Jurkat, Clone E6-1 (cell line): ENCODE data around the gene LYAR. TPM values are rescaled to one million over a fixed set of nuclear protein-coding genes. Genes with fewer than 3 reads are reported as not detected.

Experiments used
- DNase-seq: peaks from one replicate; pipeline ENCODE4 v3.0.0-alpha.2; 2011; ENCODE audit warnings: low read depth, low spot score
- H3K4me3 ChIP-seq: 2 replicates; pipeline ENCODE4 v1.5.1; 2011; ENCODE audit warnings: mild to moderate bottlenecking, low read length, control low read depth, moderate library complexity
- polyA plus RNA-seq: library from polyadenylated mRNA; unstranded; fragments of >200 nt; gene quantifications from one replicate; pipeline ENCODE4 v1.2.1, GENCODE V29; 2012; ENCODE audit warnings: missing spikeins; ENCODE audit not compliant: insufficient read length, insufficient read depth

Gene LYAR, protein sequence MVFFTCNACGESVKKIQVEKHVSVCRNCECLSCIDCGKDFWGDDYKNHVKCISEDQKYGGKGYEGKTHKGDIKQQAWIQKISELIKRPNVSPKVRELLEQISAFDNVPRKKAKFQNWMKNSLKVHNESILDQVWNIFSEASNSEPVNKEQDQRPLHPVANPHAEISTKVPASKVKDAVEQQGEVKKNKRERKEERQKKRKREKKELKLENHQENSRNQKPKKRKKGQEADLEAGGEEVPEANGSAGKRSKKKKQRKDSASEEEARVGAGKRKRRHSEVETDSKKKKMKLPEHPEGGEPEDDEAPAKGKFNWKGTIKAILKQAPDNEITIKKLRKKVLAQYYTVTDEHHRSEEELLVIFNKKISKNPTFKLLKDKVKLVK
- polyA plus RNA-seq, result 95.9 TPM

DNA sequence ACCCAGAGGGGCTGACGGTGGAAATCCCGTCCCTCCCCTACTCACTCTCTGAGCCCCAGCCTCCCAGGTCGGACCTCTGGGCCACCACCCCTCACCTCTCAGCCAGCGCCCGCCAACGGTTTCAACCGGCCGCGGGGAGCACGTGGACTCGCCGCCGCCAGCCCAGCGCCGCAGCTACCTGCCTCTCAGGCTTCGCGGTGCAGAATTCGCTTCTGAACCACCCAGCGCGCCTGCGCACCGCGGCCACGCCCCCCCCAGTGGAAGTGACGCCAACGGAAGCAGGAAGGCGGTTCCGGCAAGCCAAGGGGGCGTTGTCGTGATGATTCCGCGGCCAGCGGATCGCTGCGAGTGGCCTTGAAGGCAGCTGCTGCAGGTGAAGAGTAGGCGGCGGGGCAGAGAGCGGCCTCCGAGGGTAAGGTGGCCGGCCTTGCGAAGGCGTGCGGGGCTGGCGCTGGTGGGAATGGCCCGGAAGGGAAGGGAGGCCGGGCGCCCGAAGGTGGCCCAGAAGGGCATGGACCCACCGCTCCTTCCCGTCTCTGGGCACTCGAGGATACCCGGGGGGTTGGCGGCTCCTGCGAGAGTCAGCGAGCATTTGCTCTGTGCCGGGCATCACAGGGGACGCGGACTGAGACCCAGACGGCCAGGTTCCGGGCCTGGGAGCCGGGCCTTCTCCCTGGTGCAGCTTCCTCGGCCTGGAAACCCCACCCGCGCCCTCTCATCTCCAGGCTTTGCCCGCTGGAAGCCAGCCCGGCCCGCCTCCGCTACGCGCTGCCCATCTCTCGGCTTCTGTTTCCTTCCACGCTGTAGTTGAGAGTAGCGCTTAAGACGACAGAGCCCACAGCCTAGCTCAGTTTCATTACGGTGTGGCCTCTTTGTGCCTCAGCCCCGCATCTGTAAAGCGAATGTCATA lies at the start of gene LYAR, which contains the start of gene ZBTB49:
LYAR (minus strand) TSS at position 214 of the 910 bp plus-strand sequence. CDS start 6,412 bp downstream, outside the sequence.
ZBTB49 (plus strand) TSS at position 311 of the 910 bp plus-strand sequence. CDS start 9,695 bp downstream, outside the sequence.
- peak within 1 kb of the TSS; percentile 98 for H3K4me3 ChIP-seq
- peak; percentile 78 for DNase-seq

DNA sequence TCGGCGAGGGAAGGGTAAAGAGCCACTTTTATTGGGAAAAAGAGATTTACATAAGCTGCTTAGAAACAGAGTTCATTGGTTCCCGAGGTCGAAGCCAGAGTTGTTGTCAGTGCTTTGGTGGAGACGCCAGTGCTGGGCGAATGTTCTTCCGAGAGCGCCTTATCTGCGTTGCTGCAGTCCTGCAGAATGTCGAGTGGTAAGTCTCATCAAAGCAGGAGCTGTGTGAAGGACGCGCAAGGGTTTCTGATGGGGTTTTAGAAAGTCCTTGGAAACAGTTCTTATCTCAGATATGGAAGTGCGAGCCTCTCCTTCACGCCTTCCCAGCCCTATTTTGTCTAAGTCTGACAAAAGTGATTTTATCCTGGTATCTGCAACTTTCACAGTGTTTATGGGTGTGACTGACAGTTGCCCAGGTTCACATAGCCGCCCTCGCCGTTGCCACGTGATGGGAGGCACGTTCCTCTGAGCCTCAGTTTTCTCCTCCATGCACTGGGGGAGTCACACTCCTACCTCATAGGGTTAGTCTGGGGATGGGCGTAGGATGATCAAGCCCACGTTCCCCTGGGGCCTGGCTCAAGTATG lies 49.6 kb upstream of the LYAR start:
- DNase-seq, result no peak
- no peak overlapping the region for H3K4me3 ChIP-seq

DNA sequence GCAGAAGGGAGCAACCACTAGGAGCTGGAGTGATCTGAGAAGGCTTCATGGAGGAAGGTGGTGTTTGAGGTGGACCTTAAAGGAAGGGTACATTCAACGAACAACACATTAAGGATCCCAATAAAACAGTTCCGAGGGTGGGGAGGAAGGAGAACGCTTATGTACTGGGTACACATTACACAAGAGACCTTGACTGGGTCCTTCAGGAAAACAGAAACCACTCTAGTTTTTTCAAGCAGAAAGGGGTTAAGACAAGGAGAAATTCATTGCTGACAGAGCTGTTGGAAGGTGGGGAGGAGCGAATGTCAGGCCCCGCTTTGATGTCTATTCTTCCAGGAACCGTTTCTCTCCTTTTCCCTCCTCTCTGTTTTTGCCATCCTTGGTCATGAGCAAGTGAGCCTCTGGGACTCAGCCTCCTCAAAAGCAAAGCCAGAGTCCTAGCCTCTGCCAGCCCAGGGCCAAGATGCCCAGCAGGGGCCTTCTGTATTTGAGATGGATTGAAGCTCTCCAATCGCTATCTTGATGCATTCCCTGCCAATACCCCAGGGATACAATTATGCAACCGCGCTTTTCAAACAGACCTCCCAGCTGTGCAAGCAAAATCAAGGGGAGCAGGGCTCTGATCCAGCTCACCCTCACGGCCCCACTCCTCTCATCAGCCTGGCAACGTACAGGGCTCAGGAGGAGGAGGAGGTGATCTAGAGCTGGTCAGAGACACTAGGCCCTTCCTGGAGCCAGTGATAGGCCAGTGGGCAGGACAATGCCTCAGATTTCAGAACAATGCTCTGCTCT lies 48.5 kb upstream of the LYAR start:
- DNase-seq, result no peak
- H3K4me3 ChIP-seq, result no peak overlapping the region

DNA sequence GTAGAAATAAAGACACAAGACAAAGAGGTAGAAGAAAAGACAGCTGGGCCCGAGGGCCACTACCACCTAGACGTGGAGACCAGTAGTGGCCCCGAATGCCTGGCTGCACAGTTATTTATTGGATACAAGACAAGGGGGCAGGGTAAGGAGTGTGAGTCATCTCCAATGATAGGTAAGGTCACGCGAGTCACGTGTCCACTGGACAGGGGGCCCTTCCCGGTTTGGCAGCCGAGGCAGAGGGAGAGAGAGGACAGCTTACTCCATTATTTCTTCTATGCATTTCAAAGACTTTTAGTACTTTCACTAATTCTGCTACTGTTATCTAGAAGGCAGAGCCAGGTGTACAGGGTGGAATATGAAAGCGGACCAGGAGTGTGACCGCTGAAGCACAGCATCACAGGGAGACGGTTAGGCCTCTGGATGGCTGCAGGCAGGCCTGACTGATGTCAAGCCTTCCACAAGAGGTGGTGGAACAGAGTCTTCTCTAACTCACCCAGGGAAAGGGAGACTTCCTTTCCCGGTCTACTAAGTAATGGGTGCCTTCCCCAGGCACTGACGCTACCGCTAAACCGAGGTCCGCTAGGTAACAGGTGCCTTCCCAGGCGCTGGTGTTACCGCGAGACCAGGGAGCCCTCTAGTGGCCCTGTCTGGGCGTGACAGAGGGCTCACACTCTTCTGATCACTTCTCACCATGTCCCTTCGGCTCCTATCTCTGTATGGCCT lies 45.0 kb upstream of the LYAR start:
- DNase-seq, result peak; percentile 71
- H3K4me3 ChIP-seq, result peak overlapping the region; percentile 20

DNA sequence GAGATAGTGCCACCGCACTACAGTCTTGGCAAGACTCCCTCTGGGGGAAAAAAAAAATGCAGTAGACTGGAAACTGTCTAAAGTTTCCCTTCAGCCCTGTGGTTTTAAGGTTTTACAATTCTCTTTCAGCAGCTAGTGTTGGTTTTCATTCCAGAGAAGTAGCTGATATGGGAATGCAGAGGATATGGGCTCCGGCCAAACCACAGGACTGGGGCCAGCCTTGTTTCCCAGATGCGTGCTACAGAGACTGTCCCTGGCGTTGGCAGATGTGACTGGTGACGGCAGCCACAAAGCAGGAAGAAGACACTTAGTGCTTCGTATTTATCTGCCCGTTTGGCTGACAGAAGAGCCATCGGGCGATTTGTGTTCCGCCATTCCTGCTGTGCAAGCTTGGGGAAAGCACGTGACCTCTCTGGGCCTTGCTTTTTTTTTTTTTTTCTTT lies 43.3 kb upstream of the LYAR start:
- no peak for DNase-seq
- no peak overlapping the region for H3K4me3 ChIP-seq

DNA sequence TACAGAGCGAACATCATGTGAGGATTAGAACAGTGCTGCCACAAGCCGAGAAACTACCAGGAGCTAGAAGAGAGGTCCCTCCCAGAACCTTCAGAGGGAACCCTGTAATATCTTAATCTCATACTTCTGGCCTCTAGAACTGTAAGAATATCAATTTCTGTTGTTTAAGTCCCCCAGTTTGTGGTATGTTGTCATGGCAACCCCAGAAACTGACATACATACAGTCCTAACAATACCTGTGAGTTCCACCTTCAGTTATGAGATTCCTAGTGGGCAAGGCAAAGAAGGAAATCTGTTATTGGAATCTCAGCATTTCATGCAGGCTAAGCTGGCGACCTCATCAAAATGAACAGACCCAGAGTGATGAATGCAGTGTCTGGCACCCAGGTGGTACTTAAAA lies 42.6 kb upstream of the LYAR start:
- no peak overlapping the region for H3K4me3 ChIP-seq
- DNase-seq, result no peak

DNA sequence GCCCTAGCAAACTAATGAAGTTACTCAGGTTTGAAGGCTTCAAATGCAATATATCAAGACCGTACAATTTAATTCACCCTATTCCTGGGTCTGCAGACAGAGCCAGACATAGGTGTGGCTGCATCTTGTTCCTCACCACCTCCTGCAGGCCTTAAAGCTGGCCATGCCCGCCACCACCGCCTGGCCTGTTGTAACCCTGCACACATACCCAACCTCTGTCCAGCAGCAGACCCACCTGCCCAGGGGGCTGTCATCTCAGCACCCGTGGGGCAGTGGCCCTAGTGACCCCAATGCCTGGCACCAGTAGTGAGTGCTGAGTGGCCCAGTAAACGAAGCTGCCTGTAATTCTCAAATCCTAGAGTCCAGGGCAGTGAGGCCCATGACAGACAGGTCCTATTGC lies 40.8 kb upstream of the LYAR start:
- no peak overlapping the region for H3K4me3 ChIP-seq

DNA sequence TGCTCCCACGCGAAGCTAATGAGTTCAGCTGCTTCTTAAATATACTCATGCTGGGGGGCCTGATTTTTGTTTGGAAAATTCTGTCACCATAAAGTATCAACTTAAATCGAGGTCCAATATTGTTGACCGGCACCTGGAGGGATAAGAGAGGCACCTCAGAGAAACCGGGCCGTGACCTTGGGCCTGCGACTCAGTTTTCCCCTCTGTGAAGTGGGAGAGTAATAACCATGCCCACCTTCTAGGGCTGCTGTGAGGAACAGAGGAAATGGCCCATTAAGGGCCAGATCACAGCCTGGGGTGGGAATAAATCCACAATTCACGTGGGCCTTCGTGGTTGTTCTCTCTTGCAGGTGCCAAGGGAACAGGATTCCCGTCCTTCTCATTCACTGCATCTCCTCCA lies 39.5 kb upstream of the LYAR start:
- no peak overlapping the region for H3K4me3 ChIP-seq
- no peak for DNase-seq

More for the DNA sequence above, 40.8 kb upstream of the LYAR start:
- no peak for DNase-seq

DNA sequence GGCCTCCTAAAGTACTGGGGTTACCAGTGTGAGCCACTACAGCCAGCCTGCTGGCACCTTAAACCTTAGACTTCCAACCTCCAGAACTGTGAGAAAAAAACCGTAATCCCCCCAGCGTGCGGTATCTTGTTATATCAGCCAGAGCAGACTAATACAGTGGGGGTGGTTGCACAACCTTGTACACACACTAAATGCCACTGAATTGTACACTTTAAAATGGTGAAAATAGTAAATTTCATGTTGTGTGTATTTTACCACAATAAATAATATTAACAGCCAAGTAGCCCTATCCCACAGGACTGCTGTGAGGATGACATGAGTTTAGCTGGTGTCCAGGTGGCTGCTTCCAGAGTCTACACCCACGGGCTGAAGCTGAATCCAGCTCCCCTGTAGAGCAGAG lies 38.9 kb upstream of the LYAR start:
- H3K4me3 ChIP-seq, result no peak overlapping the region
- no peak for DNase-seq

DNA sequence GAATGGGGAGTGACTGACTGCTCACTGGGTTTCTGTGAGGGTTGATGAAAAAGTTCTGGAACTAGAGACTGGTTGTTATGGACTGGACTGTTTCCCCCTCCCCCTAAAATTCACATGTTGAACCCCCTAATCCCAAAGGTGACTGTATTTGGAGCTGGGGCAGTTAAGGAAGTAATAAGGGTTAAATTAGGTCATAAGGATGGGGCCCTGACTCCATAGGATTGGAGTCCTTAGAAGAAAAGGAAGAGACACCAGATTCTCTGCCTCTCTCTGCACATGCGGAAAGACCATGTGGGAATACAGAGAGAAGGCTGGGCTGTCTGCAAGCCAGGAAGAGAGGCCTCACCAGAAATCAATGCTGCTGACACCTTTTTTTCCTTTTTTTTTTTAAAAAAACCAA lies 38.3 kb upstream of the LYAR start:
- H3K4me3 ChIP-seq, result no peak overlapping the region
- no peak for DNase-seq

DNA sequence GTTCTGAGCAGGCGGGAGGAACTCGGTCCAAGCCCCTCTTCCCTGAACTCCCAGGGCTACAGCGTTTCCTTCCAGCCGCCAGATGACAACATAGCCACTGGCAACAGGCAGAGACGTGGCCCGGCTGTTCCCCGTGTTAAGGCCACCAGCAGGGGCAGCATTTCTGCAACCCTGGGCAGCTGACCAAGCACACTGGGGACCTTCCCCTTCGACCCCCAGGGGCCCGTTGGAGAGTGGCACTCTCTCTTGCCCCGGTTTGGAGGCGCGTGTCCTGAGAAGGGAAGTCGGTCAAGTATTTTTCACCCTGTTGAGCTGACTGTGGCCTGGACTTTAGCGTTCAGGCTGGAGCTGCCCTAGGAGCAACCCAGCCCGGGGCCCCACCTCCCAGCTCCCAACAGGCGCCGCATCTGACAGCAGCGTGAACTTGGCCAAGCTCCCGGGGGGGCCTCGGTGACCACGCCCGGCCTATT lies 37.7 kb upstream of the LYAR start:
- no peak for DNase-seq
- no peak overlapping the region for H3K4me3 ChIP-seq

DNA sequence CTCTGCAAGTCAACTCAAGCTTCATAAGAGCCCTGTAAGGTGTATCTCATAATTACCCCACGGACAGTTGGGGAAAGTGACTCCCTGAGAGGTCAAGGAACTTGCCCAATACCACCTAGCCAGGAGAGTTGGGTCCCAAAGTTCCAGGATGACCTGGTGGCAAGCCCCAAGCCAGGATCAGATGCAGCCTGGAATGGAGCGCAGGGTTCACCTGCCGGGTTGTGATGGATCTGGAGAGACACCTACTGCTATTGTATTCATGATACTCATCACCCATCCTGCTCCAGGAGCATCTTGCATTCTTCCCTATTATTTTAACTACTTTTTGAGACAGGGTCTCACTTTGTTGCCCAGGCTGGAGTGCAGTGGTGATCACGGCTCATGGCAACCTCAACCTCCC lies 36.2 kb upstream of the LYAR start:
- DNase-seq, result no peak

DNA sequence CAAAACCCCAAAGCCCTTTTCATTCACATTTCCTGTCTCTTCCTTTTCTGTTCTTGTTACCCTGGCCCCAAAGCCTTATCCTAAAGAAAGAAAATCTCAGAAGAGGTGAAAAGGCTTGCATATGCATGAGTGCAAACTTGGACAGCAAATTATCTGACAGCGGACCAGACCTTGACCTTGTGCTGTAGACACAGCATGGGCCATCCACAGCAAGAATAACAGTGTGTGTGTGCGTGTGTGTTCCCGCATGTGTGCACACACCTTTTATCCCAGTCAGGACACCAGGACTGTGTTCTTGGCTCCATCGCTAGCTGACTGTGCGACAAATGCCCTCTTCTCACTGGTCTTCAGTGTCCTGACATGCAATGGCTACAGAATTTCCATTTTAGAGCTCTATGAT lies 35.4 kb upstream of the LYAR start:
- no peak for DNase-seq
- H3K4me3 ChIP-seq, result no peak overlapping the region

More for the DNA sequence above, 36.2 kb upstream of the LYAR start:
- H3K4me3 ChIP-seq, result no peak overlapping the region

DNA sequence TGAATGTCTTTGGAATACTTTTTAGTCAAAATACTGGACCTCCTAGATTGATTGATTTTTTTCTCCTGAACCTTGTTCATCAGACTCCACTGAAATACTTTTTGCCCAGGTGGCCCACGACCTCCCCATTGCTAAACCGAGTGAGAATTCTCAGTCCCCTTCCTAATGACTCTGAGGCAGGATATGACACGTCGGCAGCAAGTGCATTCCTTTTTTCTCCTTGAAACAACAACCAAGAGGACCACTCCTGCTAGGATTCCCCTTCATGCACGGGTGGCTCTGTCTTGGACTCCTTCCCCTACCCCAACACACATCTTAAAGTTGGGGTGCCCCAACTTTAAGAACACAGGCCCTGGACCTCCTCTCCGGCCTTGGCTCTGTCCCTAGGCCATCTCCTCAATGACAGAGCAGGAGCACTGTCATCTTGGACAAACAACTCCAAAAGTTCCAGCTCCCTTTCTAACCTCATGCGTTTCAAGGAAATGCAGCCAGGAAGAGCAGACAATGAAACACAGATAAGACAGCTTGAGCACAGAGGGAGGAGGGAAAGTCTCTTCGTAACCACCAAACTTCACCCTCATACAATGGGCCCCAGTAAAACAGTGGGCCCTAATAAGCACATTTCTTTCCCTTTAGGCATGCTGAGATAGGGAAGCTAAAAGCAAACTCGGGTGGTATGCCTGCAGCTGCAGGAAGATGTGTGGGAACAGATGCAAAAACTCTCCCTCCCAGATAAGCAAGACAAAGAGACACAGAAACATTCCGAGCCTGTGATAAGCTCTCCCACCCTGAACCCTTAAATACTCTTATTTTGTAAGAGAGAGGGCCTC lies 34.0 kb upstream of the LYAR start:
- no peak for DNase-seq
- no peak overlapping the region for H3K4me3 ChIP-seq

DNA sequence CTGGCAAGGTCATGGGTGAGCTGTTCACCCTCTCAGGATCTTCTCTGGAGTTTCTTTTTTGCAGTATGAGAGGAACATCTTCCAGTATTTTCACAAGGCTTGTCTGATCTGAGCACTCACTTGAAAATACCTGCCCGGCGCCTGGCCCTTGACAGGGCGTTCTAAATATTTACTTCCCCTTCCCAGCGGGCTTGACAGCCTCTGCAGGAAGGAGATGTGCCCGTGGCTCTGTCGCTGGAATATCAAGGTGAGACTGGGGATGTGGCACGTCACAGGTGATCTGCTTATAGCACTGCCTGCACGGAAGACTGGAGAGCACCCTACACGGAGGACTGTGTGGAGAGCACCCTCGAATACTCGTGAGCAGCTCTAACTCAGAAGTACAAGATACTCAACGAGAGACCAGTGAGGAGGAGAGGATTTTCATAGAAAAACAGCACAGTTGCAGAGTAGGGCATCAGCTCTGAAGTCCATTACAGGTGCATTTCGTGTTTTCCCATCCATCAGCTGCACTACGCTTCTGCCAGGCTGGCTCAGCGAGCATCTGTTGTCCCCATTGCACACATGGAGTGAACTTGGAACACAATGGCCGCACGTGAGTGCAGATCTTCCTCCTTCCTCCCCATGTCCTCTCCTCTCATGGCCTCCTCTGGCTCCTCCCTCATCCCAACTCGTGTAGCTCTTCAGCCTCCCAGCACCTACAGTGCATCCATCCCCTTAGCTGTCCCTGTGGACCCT lies 32.2 kb upstream of the LYAR start:
- no peak overlapping the region for H3K4me3 ChIP-seq
- no peak for DNase-seq

DNA sequence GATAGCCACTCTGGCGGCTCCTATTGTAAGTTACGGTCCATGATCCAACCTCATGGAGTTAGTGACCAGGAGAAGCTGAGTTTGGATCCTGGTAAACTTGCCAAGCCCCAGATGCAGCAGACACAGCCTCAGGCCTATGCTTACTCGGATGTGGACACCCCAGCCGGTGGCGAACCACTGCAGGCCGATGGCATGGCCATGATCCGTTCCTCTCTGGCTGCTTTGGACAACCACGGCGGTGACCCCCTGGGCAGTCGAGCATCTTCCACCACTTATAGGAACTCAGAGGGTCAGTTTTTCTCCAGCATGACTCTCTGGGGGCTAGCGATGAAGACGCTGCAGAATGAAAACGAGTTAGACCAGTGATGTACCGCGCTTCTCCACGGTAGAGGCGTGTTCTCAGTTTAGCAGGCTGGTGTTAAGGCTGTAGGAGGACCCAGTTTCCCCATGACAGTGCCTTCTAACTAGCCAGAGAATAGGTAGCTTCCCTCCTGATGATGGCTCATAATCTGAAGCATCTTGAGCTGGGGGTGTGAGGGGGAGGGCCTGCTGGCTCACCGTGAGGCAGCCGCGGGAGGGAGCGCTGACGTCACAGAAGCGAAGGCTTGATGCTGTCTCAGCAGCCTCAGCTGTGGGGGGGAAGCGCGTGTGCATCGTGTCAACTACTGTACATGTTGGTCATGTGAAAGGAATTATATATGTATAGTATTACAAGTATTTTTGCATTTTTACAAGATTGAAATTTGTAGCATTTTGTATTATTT lies 31.2 kb upstream of the LYAR start:
- no peak overlapping the region for H3K4me3 ChIP-seq
- no peak for DNase-seq
